ENCODE data around the gene ANXA10. TPM values are rescaled to one million over a fixed set of nuclear protein-coding genes. Genes with fewer than 3 reads are reported as not detected.

Gene ANXA10
- total and polyA plus RNA-seq, 2 of the 8 experiments (the other 6 are each of a cell fraction or from before 2014, with no cell fraction given): not detected

- no peak for FAIRE-seq
- POLR2A ChIA-PET (ENCODE audit: partially characterized antibody): no interaction called here
- TF ChIP-seq E2F6 (IDR thresholded peaks at IDR 0.05): no peak
- no peak for TF ChIP-seq FOSL1 (IDR thresholded peaks at IDR 0.05; ENCODE audit: insufficient read depth, low read depth, low read length)
- no peak for TF ChIP-seq TBP (IDR thresholded peaks at IDR 0.05; ENCODE audit: low read depth, low read length)
- no peak for TF ChIP-seq TAF7 (optimal IDR thresholded peaks at IDR 0.05; ENCODE audit: borderline replicate concordance, low read depth, low read length)
- no peak for TF ChIP-seq EZH2 (IDR thresholded peaks at IDR 0.05; ENCODE audit: low read depth, low read length, severe bottlenecking)
- no peak for TF ChIP-seq JUN (IDR thresholded peaks at IDR 0.05; ENCODE audit: low read depth, low read length)
- no peak for TF ChIP-seq POLR2A (IDR thresholded peaks at IDR 0.05; ENCODE audit: control extremely low read depth in 1 of 2, low read depth in 2 of 2, low read length in 2 of 2)
- no peak for TF ChIP-seq CEBPB (IDR thresholded peaks at IDR 0.05; ENCODE audit: low read depth, low read length)
- TF ChIP-seq NRF1 (IDR thresholded peaks at IDR 0.05; ENCODE audit: low read depth, low read length): no peak
- TF ChIP-seq TEAD4 (IDR thresholded peaks at IDR 0.05; ENCODE audit: low read depth, low read length): no peak
- TF ChIP-seq, protein P1, sequence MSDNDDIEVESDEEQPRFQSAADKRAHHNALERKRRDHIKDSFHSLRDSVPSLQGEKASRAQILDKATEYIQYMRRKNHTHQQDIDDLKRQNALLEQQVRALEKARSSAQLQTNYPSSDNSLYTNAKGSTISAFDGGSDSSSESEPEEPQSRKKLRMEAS (IDR thresholded peaks at IDR 0.05): no peak
- no peak for TF ChIP-seq ATF3 (IDR thresholded peaks at IDR 0.05; ENCODE audit: insufficient read depth, low read depth, low read length)
Observed at GRCh38 chr4:168152837-168153500, 60.6 kb downstream of the ANXA10 start.

More at GRCh38 chr4:168152837-168153500, 60.6 kb downstream of the ANXA10 start:
- Histone ChIP-seq H4K8ac (ENCODE audit: extremely low read depth, insufficient read depth, low read length) (no peak overlapping the region), H3K18ac (ENCODE audit: extremely low read depth, low read length) (no peak overlapping the region), H3K27me3 (replicated peaks in 1 of 4; ENCODE audit: control insufficient read depth in 3 of 4, extremely low read depth in 1 of 4, insufficient read depth in 3 of 4, low read length in 3 of 4) (no peaks in the 10 kb centered on the region), H2BK120ac (replicated peaks; ENCODE audit: low read depth, low read length) (peak overlapping the region; percentile 40), H3K4me3 (ENCODE audit: extremely low read depth in 1 of 4, insufficient read depth in 2 of 4, low read depth in 3 of 4, low read length in 4 of 4) (no peak overlapping the region), H2BK15ac (ENCODE audit: low read length) (no peak overlapping the region), H2BK12ac (ENCODE audit: low read depth, low read length) (peak overlapping the region; percentile 60; the same call in 1 of the 2 replicates), H3K9ac (replicated peaks in 1 of 4; ENCODE audit: extremely low read depth in 1 of 4, low read depth in 3 of 4, low read length in 3 of 4) (no peak overlapping the region), H3K14ac (ENCODE audit: insufficient read length) (no peak overlapping the region), H3K36me3 (ENCODE audit: control insufficient read depth in 2 of 4, insufficient read depth in 4 of 4, low read length in 3 of 4) (no peaks in the 10 kb centered on the region), H3K27ac (ENCODE audit: low read depth, low read length) (no peak overlapping the region), H4K20me1 (replicated peaks in 1 of 2; ENCODE audit: control insufficient read depth in 1 of 2, insufficient read depth in 2 of 2, low read length in 2 of 2) (no peaks in the 10 kb centered on the region), H3K23ac (ENCODE audit: insufficient read length) (no peak overlapping the region), H3K79me2 (ENCODE audit: control insufficient read depth in 1 of 2, insufficient read depth in 2 of 2, low read length in 2 of 2) (no peaks in the 10 kb centered on the region), H4K91ac (replicated peaks; ENCODE audit: insufficient read length, low read length) (no peak overlapping the region), H3K4ac (replicated peaks; ENCODE audit: insufficient read length, low read depth, low read length) (no peak overlapping the region), H3K4me2 (ENCODE audit: insufficient read depth in 1 of 2, low read depth in 2 of 2, low read length in 2 of 2) (no peak overlapping the region), H3K79me1 (ENCODE audit: low read depth, low read length) (no peaks in the 10 kb centered on the region), H2BK5ac (ENCODE audit: low read depth, low read length) (no peak overlapping the region), H2AFZ (ENCODE audit: low read length) (no peak overlapping the region), H3K56ac (replicated peaks; ENCODE audit: insufficient read length, low read depth, low read length) (no peak overlapping the region), H2AK5ac (ENCODE audit: low read depth, low read length) (no peak overlapping the region; the same call in 1 of the 2 replicates), H3K4me1 (replicated peaks in 1 of 4; ENCODE audit: control insufficient read depth in 3 of 4, insufficient read depth in 4 of 4, low read length in 3 of 4) (peaks cover 7 to 15% (median 13%) of the 10 kb centered on the region in 4 experiments; a peak in 5 of 7 replicates), H3K9me3 (ENCODE audit: insufficient read depth in 2 of 2, low read depth in 1 of 2, low read length in 1 of 2) (no peaks in the 10 kb centered on the region), H3K23me2 (ENCODE audit: low read depth, low read length) (no peaks in the 10 kb centered on the region), H4K5ac (ENCODE audit: insufficient read length, low read depth, low read length) (no peak overlapping the region), H2BK20ac (ENCODE audit: low read length) (0 out of 2 replicates have a peak overlapping the region, but pooled peaks have one; percentile 90)
- CTCF ChIA-PET (ENCODE audit: partially characterized antibody): interaction anchor here (0.6 to 2.4 kb wide), 31 partner anchors 9 to 1636 kb away, joined by 3 to 21 read pairs (median 4); no protein-coding TSS in a partner anchor
- no peak for DNase-seq (ENCODE audit: low read depth in 1 of 2, low spot score in 2 of 2)
- 88% methylated on average over 8 of the region's 8 CpGs; no CpG with 5 or more reads in 1 of the 2 experiments for WGBS, 2 experiments (ENCODE audit: extremely low coverage in 1 of 2, insufficient coverage in 1 of 2, insufficient read length in 1 of 2, insufficient replicate concordance in 2 of 2, low coverage in 1 of 2, low lambda C conversion rate in 2 of 2, missing lambda C conversion rate in 1 of 2)

Measured in H1 (cell line).